Spleen (tissue), 7 donors: ENCODE results near the gene TRPV5.

Experiments used
- CTCF ChIP-seq, 11 experiments: fragments of 200-600 bp in 7 of 11; fragments of 450-650 bp in 4 of 11; sonication (generic) in 4 of 11; IDR thresholded peaks in 8 of 11; conservative IDR thresholded peaks in 3 of 11; 1 replicate in 7 of 11; 2 replicates in 4 of 11; pipeline versions ENCODE4 v1.4.0 to v1.8.0; 2016 to 2021; ENCODE audit warnings: antibody characterized with exemption in 11 of 11, inconsistent platforms in 4 of 11, mild to moderate bottlenecking in 1 of 11
- POLR2A ChIP-seq, 3 donors: fragments of 450-650 bp; IDR thresholded peaks; one replicate each; pipeline ENCODE4 v1.5.1; 2017; ENCODE audit warnings: antibody characterized with exemption in 3 of 3, mild to moderate bottlenecking in 1 of 3
- donor health status: DM: no; HTN: no; CAD: no; lungs with moderate emphysema.
- donor health status: DM: no; HTN: no; CAD: no.
- donor health status: DM: no; HTN: no; CAD: no.

DNA sequence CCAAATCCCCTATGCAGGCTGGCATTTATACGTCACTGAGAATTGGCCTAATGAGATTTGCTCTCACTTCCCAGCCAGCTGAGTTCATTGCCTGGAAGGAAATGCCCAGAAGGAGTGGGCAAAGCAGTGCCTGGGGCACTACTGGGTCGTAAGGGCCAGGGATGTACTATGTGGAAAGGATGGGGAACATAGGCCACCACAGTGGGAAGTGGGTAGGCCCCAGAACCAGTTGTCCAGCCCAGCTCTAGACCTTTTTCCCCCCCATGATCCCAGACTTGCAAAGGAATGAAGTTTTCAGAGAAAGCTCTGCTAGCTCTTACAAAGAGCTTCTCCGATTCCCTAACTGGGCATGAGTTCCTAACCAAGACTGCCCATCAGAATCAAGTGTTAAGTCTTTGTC is 13.9 kb downstream of the TRPV5 start:
- TF ChIP-seq CTCF (IDR thresholded peaks at IDR 0.05 in 8 of 11, conservative IDR thresholded peaks at IDR 0.05 in 3 of 11) = no peak
- TF ChIP-seq POLR2A (IDR thresholded peaks at IDR 0.05) = no peak
